ENCODE results near the gene ASB18. TPM values are rescaled to one million over a fixed set of nuclear protein-coding genes. Genes with fewer than 3 reads are reported as not detected.

The ASB18 gene
- total and polyA plus RNA-seq, 10 of the 15 experiments (the other 5 are each of a cell fraction or from before 2014, with no cell fraction given) = not detected

DNA sequence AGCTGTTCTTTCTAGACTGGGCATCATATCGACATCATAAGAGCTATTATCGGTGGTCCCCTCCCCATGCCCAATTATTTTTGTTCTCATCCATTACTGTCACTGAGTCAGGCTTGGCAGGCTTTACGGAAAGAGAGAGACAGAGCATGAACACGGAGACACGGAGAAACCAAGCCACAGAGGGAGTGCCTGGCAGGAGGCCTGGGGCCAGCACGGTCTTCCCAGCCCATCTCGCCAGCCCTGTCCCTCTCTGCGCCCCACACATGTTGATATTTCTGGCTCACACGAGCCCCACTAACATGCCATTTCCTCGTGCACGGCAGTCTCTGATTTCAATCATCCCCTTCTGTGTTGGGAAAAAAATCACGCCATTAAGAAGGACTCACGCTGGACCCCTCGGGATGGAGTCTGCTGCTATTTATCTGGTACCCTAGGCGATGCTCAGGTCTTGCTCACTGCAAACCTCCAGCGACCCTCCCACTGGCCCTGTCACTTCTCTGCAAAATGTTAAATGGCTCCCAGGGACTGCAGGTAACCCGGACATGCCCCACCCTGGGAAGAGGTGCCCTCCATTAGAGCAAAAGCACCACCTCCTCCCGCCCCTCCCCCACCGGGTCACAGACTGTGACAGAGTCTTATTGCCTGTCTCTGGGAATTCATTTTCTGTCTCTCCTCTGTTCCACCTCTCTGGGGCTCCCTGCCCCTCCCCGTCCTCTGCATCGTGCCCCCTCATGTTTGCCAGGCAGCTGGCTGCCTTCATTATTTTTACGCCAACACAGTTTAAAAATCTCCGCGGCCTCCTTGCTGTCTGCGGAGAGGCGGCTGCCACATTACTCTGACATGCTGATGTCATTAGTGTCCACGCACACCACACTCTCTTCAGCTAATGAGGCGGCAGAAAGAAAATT lies 55.9 kb downstream of the ASB18 start:
- Histone ChIP-seq H2AFZ (ENCODE audit: control insufficient read depth, low read depth, low read length) (no peak overlapping the region), H3K9ac (ENCODE audit: control insufficient read depth, insufficient read depth, low read length) (no peak overlapping the region), H3K9me3 (replicated peaks; ENCODE audit: control insufficient read depth, insufficient read depth, low read length) (no peaks in the 10 kb centered on the region), H3K36me3 (ENCODE audit: control insufficient read depth in 2 of 2, insufficient read depth in 2 of 2, low read length in 1 of 2) (no peaks in the 10 kb centered on the region), H4K20me1 (ENCODE audit: control insufficient read depth, insufficient read depth) (no peaks in the 10 kb centered on the region), H3K27ac (ENCODE audit: control insufficient read depth, insufficient read depth) (no peak overlapping the region), H3K27me3 (replicated peaks in 1 of 2; ENCODE audit: control insufficient read depth in 2 of 2, insufficient read depth in 2 of 2, low read length in 1 of 2) (peaks cover 0 to 2% of the 10 kb centered on the region in 2 experiments; a peak in 2 of 4 replicates), H3K4me3 (no peak overlapping the region), H3K4me2 (ENCODE audit: control insufficient read depth, insufficient read depth) (no peak overlapping the region), H3K4me1 (ENCODE audit: control insufficient read depth, insufficient read depth, low read length) (no peaks in the 10 kb centered on the region), H3K79me2 (ENCODE audit: control insufficient read depth, insufficient read depth, low read length) (no peaks in the 10 kb centered on the region)
- ChIA-PET POLR2A (no interaction called here), CTCF (no interaction called here), SMC1A (ENCODE audit: uncharacterized antibody, unreplicated experiment) (interaction anchor here (0.8 kb wide), 1 partner anchor 442 kb away, joined by 3 read pairs; no protein-coding TSS in a partner anchor), RAD21 (ENCODE audit: unreplicated experiment) (no interaction called here)
- WGBS (ENCODE audit: insufficient coverage, insufficient replicate concordance, low lambda C conversion rate, missing lambda C conversion rate) = 52% methylated on average over 28 of the region's 28 CpGs
- TF ChIP-seq KDM1A (IDR thresholded peaks at IDR 0.05; ENCODE audit: borderline replicate concordance) = no peak
- TF ChIP-seq MTA2 (IDR thresholded peaks at IDR 0.05; ENCODE audit: low read depth) = no peak
- TF ChIP-seq, protein P1, sequence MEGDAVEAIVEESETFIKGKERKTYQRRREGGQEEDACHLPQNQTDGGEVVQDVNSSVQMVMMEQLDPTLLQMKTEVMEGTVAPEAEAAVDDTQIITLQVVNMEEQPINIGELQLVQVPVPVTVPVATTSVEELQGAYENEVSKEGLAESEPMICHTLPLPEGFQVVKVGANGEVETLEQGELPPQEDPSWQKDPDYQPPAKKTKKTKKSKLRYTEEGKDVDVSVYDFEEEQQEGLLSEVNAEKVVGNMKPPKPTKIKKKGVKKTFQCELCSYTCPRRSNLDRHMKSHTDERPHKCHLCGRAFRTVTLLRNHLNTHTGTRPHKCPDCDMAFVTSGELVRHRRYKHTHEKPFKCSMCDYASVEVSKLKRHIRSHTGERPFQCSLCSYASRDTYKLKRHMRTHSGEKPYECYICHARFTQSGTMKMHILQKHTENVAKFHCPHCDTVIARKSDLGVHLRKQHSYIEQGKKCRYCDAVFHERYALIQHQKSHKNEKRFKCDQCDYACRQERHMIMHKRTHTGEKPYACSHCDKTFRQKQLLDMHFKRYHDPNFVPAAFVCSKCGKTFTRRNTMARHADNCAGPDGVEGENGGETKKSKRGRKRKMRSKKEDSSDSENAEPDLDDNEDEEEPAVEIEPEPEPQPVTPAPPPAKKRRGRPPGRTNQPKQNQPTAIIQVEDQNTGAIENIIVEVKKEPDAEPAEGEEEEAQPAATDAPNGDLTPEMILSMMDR (IDR thresholded peaks at IDR 0.05 in 2 of 3, conservative IDR thresholded peaks at IDR 0.05 in 1 of 3; ENCODE audit: control insufficient read depth in 2 of 3, extremely low read depth in 1 of 3, insufficient read depth in 1 of 3, low read depth in 3 of 3, low read length in 3 of 3) = no peak
- TF ChIP-seq ZNF274 (IDR thresholded peaks at IDR 0.05; ENCODE audit: insufficient read depth, insufficient read length) = no peak
- TF ChIP-seq, protein P2, sequence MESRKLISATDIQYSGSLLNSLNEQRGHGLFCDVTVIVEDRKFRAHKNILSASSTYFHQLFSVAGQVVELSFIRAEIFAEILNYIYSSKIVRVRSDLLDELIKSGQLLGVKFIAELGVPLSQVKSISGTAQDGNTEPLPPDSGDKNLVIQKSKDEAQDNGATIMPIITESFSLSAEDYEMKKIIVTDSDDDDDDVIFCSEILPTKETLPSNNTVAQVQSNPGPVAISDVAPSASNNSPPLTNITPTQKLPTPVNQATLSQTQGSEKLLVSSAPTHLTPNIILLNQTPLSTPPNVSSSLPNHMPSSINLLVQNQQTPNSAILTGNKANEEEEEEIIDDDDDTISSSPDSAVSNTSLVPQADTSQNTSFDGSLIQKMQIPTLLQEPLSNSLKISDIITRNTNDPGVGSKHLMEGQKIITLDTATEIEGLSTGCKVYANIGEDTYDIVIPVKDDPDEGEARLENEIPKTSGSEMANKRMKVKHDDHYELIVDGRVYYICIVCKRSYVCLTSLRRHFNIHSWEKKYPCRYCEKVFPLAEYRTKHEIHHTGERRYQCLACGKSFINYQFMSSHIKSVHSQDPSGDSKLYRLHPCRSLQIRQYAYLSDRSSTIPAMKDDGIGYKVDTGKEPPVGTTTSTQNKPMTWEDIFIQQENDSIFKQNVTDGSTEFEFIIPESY (IDR thresholded peaks at IDR 0.05) = no peak
- TF ChIP-seq SMAD1 (IDR thresholded peaks at IDR 0.05; ENCODE audit: low read depth, partially characterized antibody) = no peak
- TF ChIP-seq NR2C2 (IDR thresholded peaks at IDR 0.05; ENCODE audit: borderline replicate concordance, control insufficient read depth, insufficient read length, low read depth) = no peak
- no peak for TF ChIP-seq ZNF207 (IDR thresholded peaks at IDR 0.05; ENCODE audit: borderline replicate concordance)
- TF ChIP-seq, protein P3, sequence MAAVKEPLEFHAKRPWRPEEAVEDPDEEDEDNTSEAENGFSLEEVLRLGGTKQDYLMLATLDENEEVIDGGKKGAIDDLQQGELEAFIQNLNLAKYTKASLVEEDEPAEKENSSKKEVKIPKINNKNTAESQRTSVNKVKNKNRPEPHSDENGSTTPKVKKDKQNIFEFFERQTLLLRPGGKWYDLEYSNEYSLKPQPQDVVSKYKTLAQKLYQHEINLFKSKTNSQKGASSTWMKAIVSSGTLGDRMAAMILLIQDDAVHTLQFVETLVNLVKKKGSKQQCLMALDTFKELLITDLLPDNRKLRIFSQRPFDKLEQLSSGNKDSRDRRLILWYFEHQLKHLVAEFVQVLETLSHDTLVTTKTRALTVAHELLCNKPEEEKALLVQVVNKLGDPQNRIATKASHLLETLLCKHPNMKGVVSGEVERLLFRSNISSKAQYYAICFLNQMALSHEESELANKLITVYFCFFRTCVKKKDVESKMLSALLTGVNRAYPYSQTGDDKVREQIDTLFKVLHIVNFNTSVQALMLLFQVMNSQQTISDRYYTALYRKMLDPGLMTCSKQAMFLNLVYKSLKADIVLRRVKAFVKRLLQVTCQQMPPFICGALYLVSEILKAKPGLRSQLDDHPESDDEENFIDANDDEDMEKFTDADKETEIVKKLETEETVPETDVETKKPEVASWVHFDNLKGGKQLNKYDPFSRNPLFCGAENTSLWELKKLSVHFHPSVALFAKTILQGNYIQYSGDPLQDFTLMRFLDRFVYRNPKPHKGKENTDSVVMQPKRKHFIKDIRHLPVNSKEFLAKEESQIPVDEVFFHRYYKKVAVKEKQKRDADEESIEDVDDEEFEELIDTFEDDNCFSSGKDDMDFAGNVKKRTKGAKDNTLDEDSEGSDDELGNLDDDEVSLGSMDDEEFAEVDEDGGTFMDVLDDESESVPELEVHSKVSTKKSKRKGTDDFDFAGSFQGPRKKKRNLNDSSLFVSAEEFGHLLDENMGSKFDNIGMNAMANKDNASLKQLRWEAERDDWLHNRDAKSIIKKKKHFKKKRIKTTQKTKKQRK (IDR thresholded peaks at IDR 0.05; ENCODE audit: low read depth, low read length) = no peak
- no peak for TF ChIP-seq HDGF (IDR thresholded peaks at IDR 0.05)
- no peak for TF ChIP-seq BMI1 (IDR thresholded peaks at IDR 0.05; ENCODE audit: borderline replicate concordance)
- TF ChIP-seq TAF1 (IDR thresholded peaks at IDR 0.05; ENCODE audit: borderline replicate concordance, low read depth, low read length) = no peak
- TF ChIP-seq RCOR1 (conservative IDR thresholded peaks at IDR 0.05; ENCODE audit: low read depth, low read length) = no peak
- no peak for TF ChIP-seq ZBED1 (IDR thresholded peaks at IDR 0.05; ENCODE audit: borderline replicate concordance)
- no peak for TF ChIP-seq POLR2AphosphoS2 (IDR thresholded peaks at IDR 0.05; ENCODE audit: low read depth, low read length)
- no peak for TF ChIP-seq RBBP5 (conservative IDR thresholded peaks at IDR 0.05)
- TF ChIP-seq STAT3 (IDR thresholded peaks at IDR 0.05; ENCODE audit: low read depth, low read length) = no peak
- TF ChIP-seq CBX3 (IDR thresholded peaks at IDR 0.05; ENCODE audit: borderline replicate concordance, low read depth) = no peak
- DNase-seq (ENCODE audit: low read depth, low spot score) (no peak), FAIRE-seq (no peak), ATAC-seq (no peak)
- in situ Hi-C loops (cut with MboI) (no loop called here), intact Hi-C loops (cut with micrococcal nuclease; ENCODE audit: unreplicated experiment) (no loop called here)
- no TSS peak for BruUV-seq (replicated peaks)

Data from GM12878 (cell line).